ENCODE results near the gene DIPK1A. TPM values are rescaled to one million over a fixed set of nuclear protein-coding genes. Genes with fewer than 3 reads are reported as not detected.

DIPK1A gene
- total and polyA plus RNA-seq, 5 donors, result 4.4 to 10.1 (median 8.3) TPM

DNA sequence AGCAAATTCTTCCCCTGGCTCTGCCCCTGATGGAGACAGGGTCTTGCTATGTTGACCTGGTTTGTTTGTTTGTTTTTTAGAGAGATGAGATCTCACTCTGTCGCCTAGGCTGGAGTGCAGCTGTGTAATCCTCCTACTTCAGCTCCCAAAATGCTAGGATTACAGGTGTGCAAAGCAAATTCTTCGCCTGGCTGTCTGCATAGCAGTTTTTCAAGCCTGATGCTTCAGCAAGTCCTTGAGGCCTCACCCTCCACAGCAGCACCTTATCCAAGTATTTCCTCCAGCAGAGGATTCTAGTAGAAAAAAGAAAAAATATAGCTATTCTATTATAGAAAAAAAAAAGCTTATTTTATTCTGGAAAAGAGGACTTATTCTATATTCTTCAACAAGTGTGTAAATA lies 144.5 kb downstream of the DIPK1A start:
- intact Hi-C loops (cut with DNase I), result loop anchor here in 2 of 4 donors (5.0 to 10.0 kb wide), 2 partner anchors 62 to 64 kb away; no protein-coding TSS in a partner anchor
- WGBS, result 72% methylated on average over 2 of the region's 2 CpGs
- no peaks in the 10 kb centered on the region for H3K27me3 ChIP-seq (ENCODE audit: control insufficient read depth, insufficient read depth)
- H3K27ac ChIP-seq (ENCODE audit: low read length), result no peak overlapping the region
- H3K4me1 ChIP-seq (ENCODE audit: control insufficient read depth, insufficient read depth, low read length), result no peaks in the 10 kb centered on the region
- H3K9me3 ChIP-seq (ENCODE audit: control insufficient read depth, low read length), result no peaks in the 10 kb centered on the region
- H3K4me3 ChIP-seq (ENCODE audit: low read length), result no peak overlapping the region
- ATAC-seq (no peak), DNase-seq (no peak)

DNA sequence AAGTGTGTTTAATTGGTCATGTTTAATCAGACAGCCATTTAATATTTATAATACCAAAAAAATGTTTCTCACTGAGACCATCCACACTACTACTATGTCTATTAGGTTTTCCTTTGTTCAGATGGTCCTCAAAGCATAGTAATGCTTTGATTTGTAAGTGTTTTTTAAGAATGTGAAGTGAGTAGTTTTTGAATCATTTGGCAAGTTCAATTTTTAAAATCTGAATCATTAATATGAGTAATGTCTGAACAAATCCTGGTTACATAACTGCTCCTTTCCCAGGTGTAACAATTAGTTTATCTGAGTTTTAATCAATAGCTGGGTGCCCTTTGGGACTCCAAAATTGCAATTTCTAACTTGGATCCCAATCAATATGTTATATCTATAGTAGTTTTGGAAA lies 152.9 kb downstream of the DIPK1A start:
- Histone ChIP-seq H3K27me3 (ENCODE audit: control insufficient read depth, insufficient read depth) (no peaks in the 10 kb centered on the region), H3K27ac (ENCODE audit: low read length) (no peak overlapping the region), H3K9me3 (ENCODE audit: control insufficient read depth, low read length) (no peaks in the 10 kb centered on the region), H3K4me1 (ENCODE audit: control insufficient read depth, insufficient read depth, low read length) (no peaks in the 10 kb centered on the region), H3K4me3 (ENCODE audit: low read length) (no peak overlapping the region)
- ATAC-seq (no peak), DNase-seq (no peak)
- intact Hi-C loops (cut with DNase I), result no loop called here

DNA sequence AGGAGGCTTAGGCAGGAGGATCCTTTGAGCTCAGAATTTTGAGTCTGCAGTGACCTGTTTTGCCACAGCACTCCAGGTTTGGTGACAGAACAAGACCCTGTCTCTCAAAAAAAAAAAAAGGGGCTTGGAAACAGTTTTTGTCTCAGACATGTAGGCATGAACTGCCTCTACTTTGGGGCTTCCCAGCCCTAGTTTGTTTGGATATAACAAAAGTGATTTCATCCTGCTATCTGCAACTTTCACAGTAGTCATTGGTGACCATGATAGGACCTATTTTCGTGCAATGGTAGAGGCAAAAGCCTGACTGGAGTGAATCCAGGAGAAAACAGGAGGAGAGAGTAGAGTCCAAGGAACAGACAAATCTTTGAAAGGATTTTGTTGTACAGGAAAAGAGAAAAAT lies 156.0 kb downstream of the DIPK1A start:
- Histone ChIP-seq H3K9me3 (ENCODE audit: control insufficient read depth, low read length) (no peaks in the 10 kb centered on the region), H3K4me3 (ENCODE audit: low read length) (no peak overlapping the region), H3K27ac (ENCODE audit: low read length) (peak overlapping the region; percentile 85), H3K4me1 (ENCODE audit: control insufficient read depth, insufficient read depth, low read length) (peaks cover 1% of the 10 kb centered on the region), H3K27me3 (ENCODE audit: control insufficient read depth, insufficient read depth) (no peaks in the 10 kb centered on the region)
- ATAC-seq (no peak), DNase-seq (no peak)
- intact Hi-C loops (cut with DNase I), result no loop called here
- WGBS, result 63% methylated on average over 1 of the region's 1 CpG

DNA sequence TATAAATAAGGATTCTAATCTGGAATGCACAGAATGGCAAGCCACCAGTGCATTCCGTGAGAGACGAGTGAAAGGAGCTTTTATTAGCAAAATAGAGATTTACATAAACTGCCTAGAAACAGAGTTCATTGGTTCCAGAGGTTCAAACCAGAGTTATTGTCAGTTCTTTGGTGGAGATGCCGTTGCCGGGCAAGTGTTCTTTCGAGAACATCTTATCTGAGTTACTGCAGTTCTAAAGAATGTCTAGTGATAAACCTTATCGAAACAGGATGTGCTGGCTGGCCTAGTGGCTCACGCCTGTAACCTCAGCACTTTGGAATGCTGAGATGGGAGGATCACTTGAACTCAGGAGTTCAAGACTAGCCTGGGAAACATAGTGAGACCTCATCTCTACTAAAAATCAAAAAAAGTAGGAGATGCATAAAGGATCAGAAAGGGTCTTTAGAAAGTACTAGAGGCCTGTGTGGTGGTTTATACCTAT lies 156.5 kb downstream of the DIPK1A start:
- Histone ChIP-seq H3K27ac (ENCODE audit: low read length) (peak overlapping the region; percentile 85), H3K9me3 (ENCODE audit: control insufficient read depth, low read length) (no peaks in the 10 kb centered on the region), H3K4me1 (ENCODE audit: control insufficient read depth, insufficient read depth, low read length) (peaks cover 1% of the 10 kb centered on the region), H3K4me3 (ENCODE audit: low read length) (no peak overlapping the region), H3K27me3 (ENCODE audit: control insufficient read depth, insufficient read depth) (no peaks in the 10 kb centered on the region)
- peak; percentile 83 to 91 (median 85) for DNase-seq
- WGBS, result 3% methylated on average over 7 of the region's 7 CpGs
- intact Hi-C loops (cut with DNase I), result no loop called here
- peak; percentile 98 to 99 for ATAC-seq

DNA sequence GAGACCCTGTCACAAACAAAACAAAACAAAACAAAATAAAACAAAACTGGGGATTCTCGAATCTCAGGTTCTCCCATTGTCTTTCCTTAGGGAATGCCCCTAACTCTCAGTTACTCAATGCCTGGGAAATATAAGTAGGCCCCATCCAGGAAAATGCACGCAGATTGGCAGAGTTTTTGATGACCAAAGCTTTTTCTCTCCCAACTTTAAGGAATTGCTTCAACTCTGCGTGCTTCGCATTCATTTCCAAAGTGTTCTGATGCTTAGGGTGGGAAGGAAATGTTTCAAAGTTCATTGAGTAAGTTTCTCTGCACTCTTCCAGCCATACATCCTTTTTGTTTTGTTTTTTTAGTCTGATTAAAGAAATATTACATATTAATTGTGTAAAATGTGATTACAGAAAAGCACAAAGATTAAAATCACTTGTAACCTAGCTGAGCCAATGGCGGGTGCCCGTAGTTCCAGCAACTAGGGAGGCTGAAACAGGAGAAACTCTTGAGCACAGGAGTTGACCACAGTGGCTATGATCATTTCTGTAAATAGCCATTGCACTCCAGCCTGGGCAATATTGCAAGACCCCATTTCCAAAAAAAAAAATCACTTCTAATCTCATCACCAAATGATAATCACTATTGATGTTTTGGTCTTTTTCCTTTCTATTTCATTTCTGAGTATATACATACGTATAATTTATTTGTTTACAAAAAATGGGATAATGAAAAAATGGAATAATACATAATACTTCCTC lies 157.9 kb downstream of the DIPK1A start:
- Histone ChIP-seq H3K27ac (ENCODE audit: low read length) (no peak overlapping the region), H3K27me3 (ENCODE audit: control insufficient read depth, insufficient read depth) (no peaks in the 10 kb centered on the region), H3K4me3 (ENCODE audit: low read length) (no peak overlapping the region), H3K9me3 (ENCODE audit: control insufficient read depth, low read length) (no peaks in the 10 kb centered on the region), H3K4me1 (ENCODE audit: control insufficient read depth, insufficient read depth, low read length) (peaks cover 1% of the 10 kb centered on the region)
- DNase-seq, result no peak
- intact Hi-C loops (cut with DNase I), result no loop called here
- WGBS, result 92% methylated on average over 7 of the region's 7 CpGs
- no peak for ATAC-seq

DNA sequence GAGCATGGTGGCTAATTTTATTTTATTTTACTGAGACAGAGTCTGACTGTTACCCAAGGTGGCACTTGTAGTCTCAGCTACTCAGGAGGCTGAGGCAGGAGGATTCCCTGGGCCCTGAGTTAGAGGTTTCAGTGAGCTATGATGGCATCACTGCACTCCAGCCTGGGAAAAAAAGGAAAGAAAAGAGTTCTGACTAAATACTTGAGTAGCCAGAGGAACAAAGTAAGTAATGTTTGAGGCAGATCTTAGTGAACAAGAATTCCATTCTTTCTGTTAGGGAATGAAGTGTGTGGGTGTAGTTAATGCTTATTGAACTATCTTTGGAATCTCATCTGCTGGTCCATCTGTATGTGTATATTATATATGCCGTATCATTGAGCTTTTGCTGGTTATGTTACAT lies 163.3 kb downstream of the DIPK1A start:
- WGBS, result 82% methylated on average over 1 of the region's 1 CpG
- H3K4me1 ChIP-seq (ENCODE audit: control insufficient read depth, insufficient read depth, low read length), result peaks cover 1% of the 10 kb centered on the region
- intact Hi-C loops (cut with DNase I), result no loop called here
- H3K9me3 ChIP-seq (ENCODE audit: control insufficient read depth, low read length), result no peaks in the 10 kb centered on the region
- ATAC-seq (no peak), DNase-seq (no peak)
- H3K27me3 ChIP-seq (ENCODE audit: control insufficient read depth, insufficient read depth), result no peaks in the 10 kb centered on the region
- H3K4me3 ChIP-seq (ENCODE audit: low read length), result no peak overlapping the region
- H3K27ac ChIP-seq (ENCODE audit: low read length), result no peak overlapping the region

DNA sequence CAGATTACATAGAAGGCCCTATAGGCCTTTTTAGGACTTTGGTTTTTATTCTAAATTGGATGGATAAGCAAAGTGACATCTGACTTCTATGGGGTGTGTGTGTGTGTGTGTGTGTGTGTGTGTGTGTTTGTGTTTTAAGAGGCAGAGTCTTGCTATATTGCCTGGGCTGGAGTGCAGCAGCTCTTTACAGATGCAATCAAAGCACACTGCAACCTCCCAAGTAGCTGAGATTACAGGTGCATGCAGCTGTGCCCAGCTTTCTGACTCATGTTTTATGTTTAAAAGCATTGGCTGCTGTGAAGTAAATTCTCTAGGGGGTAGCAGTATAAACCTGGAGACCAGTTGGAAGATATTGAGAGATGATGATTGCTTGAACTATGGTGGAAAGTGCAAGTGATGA lies 164.0 kb downstream of the DIPK1A start:
- ATAC-seq (no peak), DNase-seq (no peak)
- Histone ChIP-seq H3K4me3 (ENCODE audit: low read length) (no peak overlapping the region), H3K27ac (ENCODE audit: low read length) (no peak overlapping the region), H3K9me3 (ENCODE audit: control insufficient read depth, low read length) (no peaks in the 10 kb centered on the region), H3K27me3 (ENCODE audit: control insufficient read depth, insufficient read depth) (no peaks in the 10 kb centered on the region), H3K4me1 (ENCODE audit: control insufficient read depth, insufficient read depth, low read length) (peaks cover 1% of the 10 kb centered on the region)
- intact Hi-C loops (cut with DNase I), result no loop called here

DNA sequence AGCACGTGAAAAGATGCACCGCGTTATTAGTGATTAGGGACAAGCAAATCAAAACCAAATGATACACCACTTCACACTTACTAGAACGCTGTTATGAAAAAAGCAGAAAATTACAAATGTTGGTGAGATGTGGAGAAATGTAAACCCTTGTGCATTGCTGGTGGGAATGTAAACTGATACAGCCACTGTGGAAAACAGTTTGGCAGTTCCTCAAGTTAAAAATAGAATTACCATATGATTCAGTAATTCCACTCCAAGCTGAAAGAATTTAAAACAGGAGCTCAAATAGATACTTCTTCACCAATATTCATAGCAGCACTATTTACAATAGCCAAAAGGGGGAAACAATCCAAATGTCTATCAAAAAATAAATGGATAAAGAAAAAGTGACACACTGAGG lies 166.1 kb downstream of the DIPK1A start:
- H3K9me3 ChIP-seq (ENCODE audit: control insufficient read depth, low read length), result no peaks in the 10 kb centered on the region
- H3K4me1 ChIP-seq (ENCODE audit: control insufficient read depth, insufficient read depth, low read length), result no peaks in the 10 kb centered on the region
- whole genome bisulfite sequencing, result 71% methylated on average over 4 of the region's 4 CpGs
- DNase-seq (no peak), ATAC-seq (no peak)
- intact Hi-C loops (cut with DNase I), result no loop called here
- H3K4me3 ChIP-seq (ENCODE audit: low read length), result no peak overlapping the region
- H3K27ac ChIP-seq (ENCODE audit: low read length), result no peak overlapping the region
- H3K27me3 ChIP-seq (ENCODE audit: control insufficient read depth, insufficient read depth), result no peaks in the 10 kb centered on the region

DNA sequence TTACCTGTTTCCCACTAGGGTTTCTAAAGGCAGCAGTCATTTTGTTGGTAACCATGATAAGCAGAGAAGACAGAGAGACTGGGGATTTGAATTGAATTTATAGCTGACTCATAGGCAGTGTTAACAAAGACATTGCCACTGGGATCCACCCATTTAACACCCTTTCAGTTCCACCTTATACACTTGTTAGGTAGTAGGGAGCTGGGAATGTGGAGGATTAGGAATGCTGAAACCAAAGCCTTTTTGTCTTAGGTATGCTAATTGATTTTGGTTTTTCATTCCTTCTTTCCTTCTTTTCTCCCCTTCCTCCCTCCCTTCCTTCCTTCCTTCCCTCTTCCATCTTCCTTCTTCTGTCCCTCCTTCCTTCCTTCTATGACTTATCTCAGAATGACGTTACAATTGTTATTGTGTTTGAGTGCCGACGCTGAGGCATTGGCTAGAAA lies 168.9 kb downstream of the DIPK1A start:
- 28% methylated on average over 3 of the region's 3 CpGs for WGBS
- ATAC-seq, result peak; percentile 56 to 76
- Histone ChIP-seq H3K27me3 (ENCODE audit: control insufficient read depth, insufficient read depth) (no peaks in the 10 kb centered on the region), H3K27ac (ENCODE audit: low read length) (no peak overlapping the region), H3K4me3 (ENCODE audit: low read length) (peak overlapping the region; percentile 30), H3K4me1 (ENCODE audit: control insufficient read depth, insufficient read depth, low read length) (no peaks in the 10 kb centered on the region), H3K9me3 (ENCODE audit: control insufficient read depth, low read length) (no peaks in the 10 kb centered on the region)
- intact Hi-C loops (cut with DNase I), result no loop called here
- DNase-seq, result no peak

Other genes starting within 250 kb of the DIPK1A start
- gene EVI5, start 176.4 kb downstream of the DIPK1A start, total RNA-seq, result 10 to 100 TPM; 42.9 to 58.1 (median 48.6) TPM
- 5.9 TPM for gene EVI5, start 176.4 kb downstream of the DIPK1A start, polyA plus RNA-seq
- 100 to 1,000 TPM; 670 to 740 (median 678) TPM for gene RPL5, start 129.4 kb downstream of the DIPK1A start, total RNA-seq
- gene RPL5, start 129.4 kb downstream of the DIPK1A start, polyA plus RNA-seq, result 1,138 TPM
- 10 to 100 TPM in 2 of 4 donors, 1 to 10 TPM in 2; 9.2 to 10.3 (median 9.7) TPM for gene MTF2, start 117.8 kb upstream of the DIPK1A start, total RNA-seq
- gene MTF2, start 117.8 kb upstream of the DIPK1A start, polyA plus RNA-seq, result 5.0 TPM
- gene TMED5, start 219.0 kb upstream of the DIPK1A start, total RNA-seq, result 10 to 100 TPM; 43.0 to 86.6 (median 48.1) TPM
- 19.5 TPM for gene TMED5, start 219.0 kb upstream of the DIPK1A start, polyA plus RNA-seq
- 1 to 10 TPM; 2.7 to 5.7 (median 3.5) TPM for gene CCDC18, start 219.3 kb upstream of the DIPK1A start, total RNA-seq
- 2.4 TPM for gene CCDC18, start 219.3 kb upstream of the DIPK1A start, polyA plus RNA-seq

Measured in right cardiac atrium (tissue), 5 donors.